ENCODE measurements around the gene NEDD8.
"Not testable (repeated sequence)": the region's sequence is repeated elsewhere in the genome, so short reads cannot be mapped to it uniquely, and the experiment has no call there.

NEDD8 gene

DNA sequence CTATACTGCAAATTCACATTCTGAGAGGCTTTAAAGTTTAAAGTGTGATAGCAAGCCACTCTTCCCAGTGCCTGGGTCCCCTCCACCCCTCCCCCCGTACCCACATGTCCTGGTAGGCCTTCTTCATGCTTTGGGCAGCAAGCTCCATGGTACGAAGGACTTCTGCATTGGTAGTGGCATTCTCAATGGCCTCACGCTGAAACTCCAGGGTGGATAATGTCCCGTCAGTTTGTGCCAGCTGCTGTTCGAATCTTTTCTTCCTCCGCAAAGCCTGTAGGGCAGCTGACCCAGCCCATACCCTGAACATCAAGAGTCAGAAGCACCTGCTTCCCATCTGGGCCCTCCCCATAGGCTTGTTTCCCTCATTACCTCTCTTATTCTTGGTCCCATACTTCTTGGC lies 20.9 kb downstream of the NEDD8 start:
- DNase-seq (ENCODE audit: low read depth) = no peak
- no peak overlapping the region for H3K4me3 ChIP-seq (ENCODE audit: low read length)
- TF ChIP-seq, protein P1, sequence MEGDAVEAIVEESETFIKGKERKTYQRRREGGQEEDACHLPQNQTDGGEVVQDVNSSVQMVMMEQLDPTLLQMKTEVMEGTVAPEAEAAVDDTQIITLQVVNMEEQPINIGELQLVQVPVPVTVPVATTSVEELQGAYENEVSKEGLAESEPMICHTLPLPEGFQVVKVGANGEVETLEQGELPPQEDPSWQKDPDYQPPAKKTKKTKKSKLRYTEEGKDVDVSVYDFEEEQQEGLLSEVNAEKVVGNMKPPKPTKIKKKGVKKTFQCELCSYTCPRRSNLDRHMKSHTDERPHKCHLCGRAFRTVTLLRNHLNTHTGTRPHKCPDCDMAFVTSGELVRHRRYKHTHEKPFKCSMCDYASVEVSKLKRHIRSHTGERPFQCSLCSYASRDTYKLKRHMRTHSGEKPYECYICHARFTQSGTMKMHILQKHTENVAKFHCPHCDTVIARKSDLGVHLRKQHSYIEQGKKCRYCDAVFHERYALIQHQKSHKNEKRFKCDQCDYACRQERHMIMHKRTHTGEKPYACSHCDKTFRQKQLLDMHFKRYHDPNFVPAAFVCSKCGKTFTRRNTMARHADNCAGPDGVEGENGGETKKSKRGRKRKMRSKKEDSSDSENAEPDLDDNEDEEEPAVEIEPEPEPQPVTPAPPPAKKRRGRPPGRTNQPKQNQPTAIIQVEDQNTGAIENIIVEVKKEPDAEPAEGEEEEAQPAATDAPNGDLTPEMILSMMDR (conservative IDR thresholded peaks at IDR 0.05; ENCODE audit: low read length) = no peak

DNA sequence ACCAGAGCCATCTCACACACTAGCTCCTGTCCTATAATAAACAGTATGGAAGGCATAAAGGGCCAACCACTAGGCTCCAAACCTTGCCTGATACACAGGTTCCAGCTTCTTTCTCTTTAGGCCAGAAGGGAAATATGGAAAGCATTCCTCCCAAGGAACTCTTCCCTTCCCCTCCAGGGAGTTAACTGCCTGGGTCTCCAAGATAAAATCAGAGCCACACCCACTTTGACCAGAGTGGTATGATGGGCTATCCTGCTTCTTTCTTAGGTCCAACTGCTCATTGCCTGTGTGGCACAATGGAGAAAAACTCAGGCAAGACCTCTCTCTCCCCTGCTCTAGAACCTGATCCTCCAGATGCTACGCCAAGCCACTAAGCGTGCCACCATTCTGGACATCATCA lies 24.5 kb downstream of the NEDD8 start:
- DNase-seq (ENCODE audit: low read depth) = no peak
- TF ChIP-seq, protein P1 (conservative IDR thresholded peaks at IDR 0.05; ENCODE audit: low read length) = no peak
- no peak overlapping the region for H3K4me3 ChIP-seq (ENCODE audit: low read length)

DNA sequence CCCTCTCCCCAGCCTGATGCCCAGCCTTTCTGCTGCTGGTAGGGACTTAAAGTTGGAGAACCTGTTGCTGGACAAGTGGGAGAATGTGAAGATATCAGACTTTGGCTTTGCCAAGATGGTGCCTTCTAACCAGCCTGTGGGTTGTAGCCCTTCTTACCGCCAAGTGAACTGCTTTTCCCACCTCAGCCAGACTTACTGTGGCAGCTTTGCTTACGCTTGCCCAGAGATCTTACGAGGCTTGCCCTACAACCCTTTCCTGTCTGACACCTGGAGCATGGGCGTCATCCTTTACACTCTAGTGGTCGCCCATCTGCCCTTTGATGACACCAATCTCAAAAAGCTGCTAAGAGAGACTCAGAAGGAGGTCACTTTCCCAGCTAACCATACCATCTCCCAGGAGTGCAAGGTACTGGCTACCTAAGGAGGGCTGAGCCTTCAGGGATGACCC lies 25.0 kb downstream of the NEDD8 start:
- H3K4me3 ChIP-seq (ENCODE audit: low read length) = no peak overlapping the region
- DNase-seq (ENCODE audit: low read depth) = no peak
- TF ChIP-seq, protein P1 (conservative IDR thresholded peaks at IDR 0.05; ENCODE audit: low read length) = no peak

DNA sequence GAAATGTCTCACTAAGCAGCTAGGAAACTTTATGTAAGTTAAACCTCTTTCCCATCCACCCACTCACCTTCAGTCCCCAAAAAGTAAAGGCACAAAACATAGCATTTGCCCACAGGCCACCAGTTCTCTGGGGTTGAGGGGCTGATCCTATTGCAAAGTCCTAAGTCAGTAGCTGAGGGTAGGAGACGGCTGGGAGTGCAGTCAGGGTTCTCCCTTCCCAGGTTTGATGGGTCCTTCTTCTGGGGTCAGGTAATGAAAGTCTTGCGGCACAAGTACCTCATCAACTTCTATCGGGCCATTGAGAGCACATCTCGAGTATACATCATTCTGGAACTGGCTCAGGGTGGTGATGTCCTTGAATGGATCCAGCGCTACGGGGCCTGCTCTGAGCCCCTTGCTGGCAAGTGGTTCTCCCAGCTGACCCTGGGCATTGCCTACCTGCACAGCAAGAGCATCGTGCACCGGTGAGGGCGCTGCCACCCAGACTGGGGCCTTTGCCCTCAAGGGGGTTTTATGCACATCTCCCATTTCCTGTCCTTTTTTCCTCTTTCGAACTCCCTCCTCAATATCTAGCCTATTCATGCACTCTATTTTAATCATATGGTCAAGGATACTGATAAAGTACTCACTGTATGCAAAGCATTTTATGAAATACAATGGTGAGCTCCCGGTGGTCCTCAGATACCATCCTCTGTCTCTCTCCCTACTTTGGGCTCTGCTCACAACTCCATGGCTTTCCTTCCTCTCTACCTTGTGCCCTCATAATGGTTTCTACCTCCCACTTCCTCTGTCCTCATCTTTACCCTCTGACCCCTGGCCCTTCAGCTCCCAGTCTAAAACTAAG lies 25.7 kb downstream of the NEDD8 start:
- TF ChIP-seq, protein P1 (conservative IDR thresholded peaks at IDR 0.05; ENCODE audit: low read length) = no peak
- H3K4me3 ChIP-seq (ENCODE audit: low read length) = no peak overlapping the region
- DNase-seq (ENCODE audit: low read depth) = no peak

DNA sequence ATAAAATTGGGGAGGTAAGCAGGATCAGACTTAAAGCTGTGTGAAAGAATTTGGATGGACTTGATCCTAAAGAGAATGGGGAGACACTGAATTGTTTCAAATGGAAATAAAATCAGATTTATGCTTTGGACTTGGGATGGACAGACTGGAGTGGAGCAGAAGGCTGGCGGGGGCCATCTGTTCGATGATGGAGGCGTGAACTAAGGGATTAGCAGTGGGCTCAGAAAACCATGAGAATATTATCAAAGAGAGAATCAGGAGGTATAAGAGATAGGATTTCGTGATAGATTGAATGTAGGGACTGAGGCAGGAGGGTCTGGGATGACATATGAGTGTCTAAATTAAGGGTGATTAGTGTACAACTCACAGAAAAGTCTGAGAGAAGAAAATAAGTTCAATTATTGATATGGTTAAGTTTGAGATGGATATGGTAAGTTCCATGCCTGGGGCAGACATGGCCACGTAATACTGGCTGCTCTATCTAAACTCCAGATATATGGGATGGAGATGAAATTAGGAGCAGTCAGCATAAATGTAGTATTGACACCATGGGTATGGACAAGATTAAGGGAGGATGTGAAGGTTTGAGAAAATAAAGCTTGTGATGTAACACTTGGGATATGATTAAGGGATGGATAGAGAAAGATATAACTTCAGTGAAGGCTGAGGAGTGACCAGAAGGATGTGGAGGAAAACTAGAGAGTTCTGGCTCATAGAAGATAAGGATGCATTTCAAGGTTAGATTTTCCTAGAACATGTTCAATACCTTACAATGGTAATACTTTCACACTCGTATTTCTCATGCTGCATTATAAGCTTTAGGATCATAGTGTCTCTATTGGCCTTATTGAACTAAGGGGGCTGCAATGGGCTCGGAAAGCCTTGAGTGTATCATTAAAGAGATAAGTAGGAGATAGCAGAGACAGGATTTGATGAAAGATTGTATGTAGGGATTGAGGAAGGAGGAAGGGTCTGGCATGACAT lies 27.7 kb downstream of the NEDD8 start:
- TF ChIP-seq, protein P1 (conservative IDR thresholded peaks at IDR 0.05; ENCODE audit: low read length) = no peak
- DNase-seq (ENCODE audit: low read depth) = no peak
- H3K4me3 ChIP-seq (ENCODE audit: low read length) = no peak overlapping the region

DNA sequence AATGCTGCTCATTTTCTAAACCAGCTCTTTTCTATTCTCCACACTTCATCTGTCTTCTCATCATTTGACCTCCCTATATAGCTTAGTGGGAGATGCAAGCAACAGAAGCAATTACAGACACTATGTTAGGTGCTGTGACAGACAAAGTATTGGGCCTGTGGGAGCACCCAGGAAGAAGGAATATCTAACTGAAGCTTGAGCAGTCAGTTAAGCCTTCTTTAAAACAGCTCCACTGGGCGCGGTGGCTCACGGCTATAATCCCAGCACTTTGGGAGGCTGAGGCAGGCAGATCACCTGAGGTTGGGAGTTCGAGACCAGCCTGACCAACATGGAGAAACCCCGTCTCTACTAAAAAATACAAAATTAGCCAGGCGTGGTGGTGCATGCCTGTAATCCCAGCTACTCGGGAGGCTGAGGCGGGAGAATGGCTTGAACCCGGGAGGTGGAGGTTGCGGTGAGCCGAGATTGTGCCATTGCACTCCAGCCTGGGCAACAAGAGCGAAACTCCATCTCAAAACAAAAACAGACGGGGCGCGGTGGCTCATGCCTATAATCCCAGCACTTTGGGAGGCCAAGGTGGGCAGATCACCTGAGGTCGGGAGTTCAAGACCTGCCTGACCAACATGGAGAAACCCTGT lies 28.8 kb downstream of the NEDD8 start:
- not testable (repeated sequence) for H3K4me3 ChIP-seq (ENCODE audit: low read length); DNase-seq (ENCODE audit: low read depth)

DNA sequence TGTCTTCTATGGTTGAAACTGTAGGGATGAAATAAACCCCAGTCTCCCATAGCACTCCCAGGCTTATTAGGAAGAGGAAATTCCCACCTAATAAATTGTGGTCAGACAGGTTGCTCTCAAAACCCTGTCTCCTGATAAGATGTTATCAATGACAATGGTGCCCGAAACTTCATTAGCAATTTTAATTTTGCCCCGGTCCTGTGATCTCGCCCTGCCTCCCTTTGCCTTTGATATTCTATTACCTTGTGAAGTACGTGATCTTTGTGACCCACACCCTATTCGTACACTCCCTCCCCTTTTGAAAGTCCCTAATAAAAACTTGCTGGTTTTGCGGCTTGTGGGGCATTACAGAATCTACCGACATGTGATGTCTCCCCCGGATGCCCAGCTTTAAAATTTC lies 29.6 kb downstream of the NEDD8 start:
- DNase-seq (ENCODE audit: low read depth); H3K4me3 ChIP-seq (ENCODE audit: low read length): not testable (repeated sequence)

Data from AG10803 (cell line).